ENCODE data around the gene SNHG17. TPM values are rescaled to one million over a fixed set of nuclear protein-coding genes. Genes with fewer than 3 reads are reported as not detected.

SNHG17 gene
- total RNA-seq, 2 donors from 2014 or later, result 36.7 to 45.9 TPM

- H3K36me3 Mint-ChIP-seq (ENCODE audit: low read depth), result peaks cover 92% of the 10 kb centered on the region
- Histone ChIP-seq H3K27ac (ENCODE audit: low read depth, low read length) (no peak overlapping the region), H3K4me1 (ENCODE audit: control insufficient read depth, insufficient read depth, low read length) (no peaks in the 10 kb centered on the region), H3K36me3 (ENCODE audit: control insufficient read depth, insufficient read depth, low read length) (peaks cover 98% of the 10 kb centered on the region), H3K9ac (ENCODE audit: extremely low read depth, low read length, poor library complexity, severe bottlenecking) (no peak overlapping the region), H3K9me3 (ENCODE audit: control insufficient read depth, low read length) (no peaks in the 10 kb centered on the region), H3K27me3 (ENCODE audit: control insufficient read depth, insufficient read depth, low read length, poor library complexity, severe bottlenecking) (no peaks in the 10 kb centered on the region), H3K4me3 (ENCODE audit: low read length) (no peak overlapping the region)
- H3K4me3 Mint-ChIP-seq, result no peak overlapping the region
- no peaks in the 10 kb centered on the region for H3K4me1 Mint-ChIP-seq
- no peaks in the 10 kb centered on the region for H3K27me3 Mint-ChIP-seq (ENCODE audit: insufficient read depth)
- TF ChIP-seq CTCF (conservative IDR thresholded peaks at IDR 0.05), result no peak
- no peaks in the 10 kb centered on the region for H3K9me3 Mint-ChIP-seq
- H3K27ac Mint-ChIP-seq, result peak overlapping the region; percentile 11
- no peak for DNase-seq
- 75 to 97% methylated on average over 1 of the region's 1 CpG for WGBS, 2 experiments (ENCODE audit: insufficient coverage in 1 of 2, insufficient read length in 1 of 2)
Measured at GRCh38 chr20:38424401-38424800, 10.7 kb downstream of the SNHG17 start.

DNA sequence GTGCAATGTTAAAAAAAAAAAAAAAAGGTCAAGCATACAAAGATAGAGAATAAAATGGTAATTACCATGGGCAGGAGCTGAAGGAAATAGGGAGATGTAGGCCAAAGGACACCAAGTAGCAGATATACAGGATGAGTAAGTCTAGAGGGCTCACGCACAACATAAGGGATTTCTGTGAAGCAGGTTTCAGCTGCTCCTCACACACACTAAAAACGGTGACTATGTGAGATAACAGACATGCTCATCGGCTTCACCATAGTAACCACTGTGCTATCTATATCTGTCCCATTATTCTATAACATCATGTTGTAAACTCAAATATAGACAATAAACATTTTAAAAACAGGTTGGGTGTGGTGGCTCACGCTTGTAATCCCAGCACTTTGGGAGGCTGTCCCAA lies 11.6 kb downstream of the SNHG17 start:
- TF ChIP-seq CTCF (conservative IDR thresholded peaks at IDR 0.05), result no peak
- Mint-ChIP-seq H3K4me3 (no peak overlapping the region), H3K27ac (no peak overlapping the region), H3K4me1 (no peaks in the 10 kb centered on the region), H3K36me3 (ENCODE audit: low read depth) (peaks cover 90% of the 10 kb centered on the region), H3K9me3 (no peaks in the 10 kb centered on the region), H3K27me3 (ENCODE audit: insufficient read depth) (no peaks in the 10 kb centered on the region)
- no peak overlapping the region for H3K9ac ChIP-seq (ENCODE audit: extremely low read depth, low read length, poor library complexity, severe bottlenecking)
- no peaks in the 10 kb centered on the region for H3K9me3 ChIP-seq (ENCODE audit: control insufficient read depth, low read length)
- WGBS, 2 experiments (ENCODE audit: insufficient coverage in 1 of 2, insufficient read length in 1 of 2), result 80 to 93% methylated on average over 4 of the region's 4 CpGs
- H3K36me3 ChIP-seq (ENCODE audit: control insufficient read depth, insufficient read depth, low read length), result peaks cover 97% of the 10 kb centered on the region
- H3K4me1 ChIP-seq (ENCODE audit: control insufficient read depth, insufficient read depth, low read length), result no peaks in the 10 kb centered on the region
- DNase-seq, result no peak
- H3K4me3 ChIP-seq (ENCODE audit: low read length), result no peak overlapping the region
- no peak overlapping the region for H3K27ac ChIP-seq (ENCODE audit: low read depth, low read length)
- no peaks in the 10 kb centered on the region for H3K27me3 ChIP-seq (ENCODE audit: control insufficient read depth, insufficient read depth, low read length, poor library complexity, severe bottlenecking)

GRCh38 chr20:38421915-38422314 lies 13.2 kb downstream of the SNHG17 start:
- peaks cover 89% of the 10 kb centered on the region for H3K36me3 ChIP-seq (ENCODE audit: control insufficient read depth, insufficient read depth, low read length)
- H3K27me3 Mint-ChIP-seq (ENCODE audit: insufficient read depth), result no peaks in the 10 kb centered on the region

More at GRCh38 chr20:38421915-38422314, 13.2 kb downstream of the SNHG17 start:
- H3K9ac ChIP-seq (ENCODE audit: extremely low read depth, low read length, poor library complexity, severe bottlenecking), result no peak overlapping the region
- Mint-ChIP-seq H3K9me3 (no peaks in the 10 kb centered on the region), H3K4me3 (no peak overlapping the region), H3K36me3 (ENCODE audit: low read depth) (peaks cover 84% of the 10 kb centered on the region), H3K27ac (peak overlapping the region; percentile 56), H3K4me1 (no peaks in the 10 kb centered on the region)
- H3K4me1 ChIP-seq (ENCODE audit: control insufficient read depth, insufficient read depth, low read length), result no peaks in the 10 kb centered on the region
- WGBS, 2 experiments (ENCODE audit: insufficient coverage in 1 of 2, insufficient read length in 1 of 2), result 82 to 100% methylated on average over 1 to 10 of the region's 10 CpGs
- no peak overlapping the region for H3K4me3 ChIP-seq (ENCODE audit: low read length)
- H3K9me3 ChIP-seq (ENCODE audit: control insufficient read depth, low read length), result no peaks in the 10 kb centered on the region
- no peak overlapping the region for H3K27ac ChIP-seq (ENCODE audit: low read depth, low read length)
- TF ChIP-seq CTCF (conservative IDR thresholded peaks at IDR 0.05), result no peak
- H3K27me3 ChIP-seq (ENCODE audit: control insufficient read depth, insufficient read depth, low read length, poor library complexity, severe bottlenecking), result no peaks in the 10 kb centered on the region
- DNase-seq, result no peak

All from endodermal cell (in vitro differentiated cells).